OCI-LY3 (cell line): ENCODE results near the gene MCU.
"Not testable (repeated sequence)": the region's sequence is repeated elsewhere in the genome, so short reads cannot be mapped to it uniquely, and the experiment has no call there.

Experiments
- H2AFZ ChIP-seq: fragments of 200-600, 300-600 bp; shearing (Covaris generic); 2 replicates; pipeline ENCODE4 v1.6.0; 2014; ENCODE audit warnings: antibody characterized with exemption, low read depth, low read length
- H3K27ac ChIP-seq: fragments of 200-600, 300-600 bp; sonication (generic); 2 replicates; pipeline ENCODE4 v1.5.1; 2014; ENCODE audit warnings: mild to moderate bottlenecking, low read length, moderate library complexity, mixed read lengths
- H3K27me3 ChIP-seq: fragments of 200-600, 300-600 bp; sonication (generic); 2 replicates; pipeline ENCODE4 v1.6.1; 2014; ENCODE audit warnings: low read depth, low read length, mixed read lengths
- H3K36me3 ChIP-seq: fragments of 200-600, 300-600 bp; sonication (generic); replicated peaks from 2 replicates; pipeline ENCODE3; 2014; ENCODE audit warnings: low read depth, low read length, mixed read lengths
- H3K4me1 ChIP-seq: fragments of 300-600, 200-600 bp; sonication (generic); 2 replicates; pipeline ENCODE4 v1.6.1; 2014; ENCODE audit warnings: low read length, mixed read lengths
- H3K4me2 ChIP-seq: fragments of 200-600, 300-600 bp; sonication (generic); 2 replicates; pipeline ENCODE4 v1.6.1; 2014; ENCODE audit warnings: low read length, mixed read lengths
- H3K4me3 ChIP-seq: fragments of 300-600, 200-600 bp; sonication (generic); 2 replicates; pipeline ENCODE4 v1.5.1; 2014; ENCODE audit warnings: antibody characterized with exemption, mild to moderate bottlenecking, low read length, moderate library complexity
- H3K79me2 ChIP-seq: fragments of 300-600, 200-600 bp; shearing (Covaris generic); 2 replicates; pipeline ENCODE4 v1.6.1; 2014; ENCODE audit warnings: mild to moderate bottlenecking, low read length, mixed read lengths
- H3K9ac ChIP-seq: fragments of 300-600, 200-600 bp; shearing (Covaris generic); 2 replicates; pipeline ENCODE4 v1.6.0; 2014; ENCODE audit warnings: mild to moderate bottlenecking, low read length, moderate library complexity
- H3K9me3 ChIP-seq: fragments of 200-600, 300-600 bp; shearing (Covaris generic); 2 replicates; pipeline ENCODE4 v1.6.1; 2014; ENCODE audit warnings: low read length, mixed read lengths; ENCODE audit not compliant: insufficient read depth
- H4K20me1 ChIP-seq: fragments of 200-600, 300-600 bp; sonication (generic); 2 replicates; pipeline ENCODE4 v1.6.1; 2016; ENCODE audit warnings: low read length, mixed read lengths; ENCODE audit not compliant: insufficient read depth
- EZH2phosphoT487 ChIP-seq: fragments of 200-600 bp; shearing (Covaris generic); IDR thresholded peaks from 2 replicates; pipeline ENCODE4 v1.6.1; 2018; ENCODE audit warnings: antibody characterized with exemption, mixed run types, low read depth
- TF ChIP-seq, protein P1 (sequence below): fragments of 200-600, 300-600 bp; sonication (generic); IDR thresholded peaks from 2 replicates; pipeline ENCODE4 v1.5.1; 2014; ENCODE audit warnings: antibody characterized with exemption, low read length, low read depth

Gene MCU

DNA sequence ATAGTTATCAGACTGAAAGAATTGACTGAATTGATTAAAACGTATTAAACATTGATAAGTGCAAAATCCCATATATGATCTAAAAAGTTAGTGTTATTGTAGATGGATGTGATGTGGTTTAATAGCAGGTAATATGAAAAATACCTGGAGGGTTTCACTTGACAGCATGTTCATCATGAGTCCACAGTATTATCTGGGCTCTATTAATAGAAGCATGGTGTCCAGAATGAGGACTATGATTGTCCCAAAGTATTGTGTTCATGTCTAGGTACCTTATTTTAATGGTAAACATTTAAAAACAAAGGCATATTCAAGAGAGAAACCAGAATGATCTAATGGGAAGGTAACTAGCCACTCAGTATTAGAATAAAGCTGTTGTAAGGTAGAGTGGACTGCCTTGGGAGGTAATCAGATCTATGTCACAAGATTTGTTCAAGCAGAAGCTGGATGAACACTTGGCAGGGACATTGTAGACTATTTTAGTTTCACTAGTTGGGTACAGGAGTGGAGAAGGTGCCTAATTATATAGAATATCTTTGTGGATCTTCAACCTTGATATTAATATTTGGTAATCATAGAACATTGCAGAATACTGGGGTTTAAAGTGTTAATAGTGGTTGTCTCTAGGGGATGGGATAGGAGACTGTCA, 43.5 kb downstream of the MCU start:
- no peaks in the 10 kb centered on the region for H3K4me1 ChIP-seq
- TF ChIP-seq, protein P1, sequence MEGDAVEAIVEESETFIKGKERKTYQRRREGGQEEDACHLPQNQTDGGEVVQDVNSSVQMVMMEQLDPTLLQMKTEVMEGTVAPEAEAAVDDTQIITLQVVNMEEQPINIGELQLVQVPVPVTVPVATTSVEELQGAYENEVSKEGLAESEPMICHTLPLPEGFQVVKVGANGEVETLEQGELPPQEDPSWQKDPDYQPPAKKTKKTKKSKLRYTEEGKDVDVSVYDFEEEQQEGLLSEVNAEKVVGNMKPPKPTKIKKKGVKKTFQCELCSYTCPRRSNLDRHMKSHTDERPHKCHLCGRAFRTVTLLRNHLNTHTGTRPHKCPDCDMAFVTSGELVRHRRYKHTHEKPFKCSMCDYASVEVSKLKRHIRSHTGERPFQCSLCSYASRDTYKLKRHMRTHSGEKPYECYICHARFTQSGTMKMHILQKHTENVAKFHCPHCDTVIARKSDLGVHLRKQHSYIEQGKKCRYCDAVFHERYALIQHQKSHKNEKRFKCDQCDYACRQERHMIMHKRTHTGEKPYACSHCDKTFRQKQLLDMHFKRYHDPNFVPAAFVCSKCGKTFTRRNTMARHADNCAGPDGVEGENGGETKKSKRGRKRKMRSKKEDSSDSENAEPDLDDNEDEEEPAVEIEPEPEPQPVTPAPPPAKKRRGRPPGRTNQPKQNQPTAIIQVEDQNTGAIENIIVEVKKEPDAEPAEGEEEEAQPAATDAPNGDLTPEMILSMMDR = no peak
- no peak for TF ChIP-seq EZH2phosphoT487
- H4K20me1 ChIP-seq = no peaks in the 10 kb centered on the region
- H3K27ac ChIP-seq = no peak overlapping the region
- H3K9me3 ChIP-seq = no peaks in the 10 kb centered on the region
- no peaks in the 10 kb centered on the region for H3K36me3 ChIP-seq
- H3K27me3 ChIP-seq = no peaks in the 10 kb centered on the region
- H2AFZ ChIP-seq = no peak overlapping the region
- H3K4me2 ChIP-seq = no peak overlapping the region
- no peak overlapping the region for H3K4me3 ChIP-seq
- H3K9ac ChIP-seq = no peak overlapping the region
- H3K79me2 ChIP-seq = no peaks in the 10 kb centered on the region

DNA sequence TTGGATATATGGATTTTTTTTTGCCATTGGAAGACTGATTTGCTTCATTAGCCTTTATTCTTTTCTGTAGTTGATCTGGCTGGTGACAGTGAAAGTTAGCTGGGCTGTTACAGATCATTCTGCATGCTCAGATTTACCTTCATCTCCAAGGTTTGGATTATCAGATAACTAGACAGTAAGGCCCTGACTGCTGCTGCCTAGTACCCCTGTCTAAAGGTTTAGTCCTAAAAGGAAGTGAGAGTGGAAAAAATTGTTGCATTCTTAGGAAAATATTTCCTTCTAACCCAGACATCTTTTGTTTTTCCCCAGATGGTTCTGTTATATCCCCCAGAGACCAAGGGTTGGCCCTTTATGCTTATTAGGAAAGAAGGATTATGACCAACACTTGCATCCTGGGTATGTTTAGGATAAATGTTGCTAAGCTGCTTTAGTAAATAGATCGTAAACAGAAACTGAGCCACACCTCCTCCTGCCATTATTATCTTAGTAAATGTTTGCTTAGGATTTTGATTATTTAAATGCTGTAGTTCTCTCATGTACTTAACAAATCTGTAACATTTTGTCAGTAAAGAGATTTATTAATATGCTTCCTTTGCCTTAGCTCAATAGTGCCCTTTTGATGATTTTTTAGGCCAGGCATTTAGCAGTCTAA, 44.4 kb downstream of the MCU start:
- no peaks in the 10 kb centered on the region for H3K79me2 ChIP-seq
- H2AFZ ChIP-seq = no peak overlapping the region
- no peaks in the 10 kb centered on the region for H3K36me3 ChIP-seq
- H3K9me3 ChIP-seq = no peaks in the 10 kb centered on the region
- no peaks in the 10 kb centered on the region for H3K27me3 ChIP-seq
- no peaks in the 10 kb centered on the region for H3K4me1 ChIP-seq
- no peak overlapping the region for H3K4me3 ChIP-seq
- H3K9ac ChIP-seq = no peak overlapping the region
- no peak overlapping the region for H3K4me2 ChIP-seq
- TF ChIP-seq, protein P1 = no peak
- TF ChIP-seq EZH2phosphoT487 = no peak
- H4K20me1 ChIP-seq = no peaks in the 10 kb centered on the region
- no peak overlapping the region for H3K27ac ChIP-seq

DNA sequence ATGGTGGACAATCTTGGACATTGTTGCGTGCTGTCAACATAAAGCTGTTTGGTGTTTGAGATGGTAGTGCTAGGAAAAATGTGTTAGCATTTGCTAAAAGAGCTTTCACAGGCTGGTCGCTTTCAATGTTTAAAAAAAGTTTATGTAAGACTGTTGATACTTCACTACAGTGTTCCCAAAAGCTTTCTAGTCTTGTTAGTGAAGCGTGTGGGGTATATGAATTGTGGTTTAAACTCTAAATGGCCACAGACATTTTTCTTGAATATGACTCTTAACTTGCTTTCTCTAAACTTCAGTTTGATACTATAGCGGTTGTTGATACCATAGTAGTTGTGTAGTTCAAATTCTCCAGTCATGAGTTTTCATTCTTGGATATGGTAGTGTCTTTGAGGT, 44.9 kb downstream of the MCU start:
- no peaks in the 10 kb centered on the region for H3K27me3 ChIP-seq
- TF ChIP-seq, protein P1 = no peak
- TF ChIP-seq EZH2phosphoT487 = no peak
- H2AFZ ChIP-seq = no peak overlapping the region
- H3K4me2 ChIP-seq = no peak overlapping the region
- H4K20me1 ChIP-seq = no peaks in the 10 kb centered on the region
- no peaks in the 10 kb centered on the region for H3K36me3 ChIP-seq
- H3K9me3 ChIP-seq = no peaks in the 10 kb centered on the region
- H3K27ac ChIP-seq = no peak overlapping the region
- no peak overlapping the region for H3K9ac ChIP-seq
- no peak overlapping the region for H3K4me3 ChIP-seq
- H3K4me1 ChIP-seq = no peaks in the 10 kb centered on the region
- H3K79me2 ChIP-seq = no peaks in the 10 kb centered on the region

DNA sequence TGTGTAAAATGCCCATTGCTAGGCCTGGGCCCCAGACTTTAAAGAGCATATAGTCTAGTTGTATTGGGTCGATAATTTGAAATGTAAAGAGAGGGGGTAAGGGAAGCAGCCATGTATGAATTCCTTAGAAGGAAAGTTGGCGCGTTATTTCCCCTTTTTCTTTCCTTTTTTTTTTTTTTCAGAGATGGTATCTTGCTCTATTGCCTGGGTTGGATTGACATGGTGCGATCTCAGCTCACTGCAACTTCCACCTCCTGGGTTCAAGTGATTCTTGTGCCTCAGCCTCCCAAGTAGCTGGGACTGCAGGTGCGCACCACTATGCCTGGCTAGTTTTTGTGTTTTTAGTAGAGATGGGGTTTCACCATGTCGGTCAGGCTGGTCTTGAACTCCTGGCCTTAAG, 45.4 kb downstream of the MCU start:
- not testable (repeated sequence) for H3K27ac ChIP-seq, H3K79me2 ChIP-seq, H2AFZ ChIP-seq, H4K20me1 ChIP-seq, H3K4me2 ChIP-seq, H3K9me3 ChIP-seq, H3K27me3 ChIP-seq, H3K4me1 ChIP-seq, H3K9ac ChIP-seq, H3K4me3 ChIP-seq, H3K36me3 ChIP-seq
